A549 (cell line): ENCODE results near the gene DNAH8.

Experiments
- CBX2 ChIP-seq: fragments of 200-600 bp; sonication (generic); IDR thresholded peaks from 2 replicates; pipeline ENCODE4 v1.6.1; 2016; ENCODE audit warnings: low read depth, mild to moderate bottlenecking, borderline replicate concordance
- CHD4 ChIP-seq: fragments of 200-600 bp; sonication (generic); IDR thresholded peaks from 2 replicates; pipeline ENCODE4 v1.6.1; 2016; ENCODE audit warnings: antibody characterized with exemption, mild to moderate bottlenecking, borderline replicate concordance
- CTCF ChIP-seq: fragments of >200 bp; sonication (Bioruptor Twin); formaldehyde crosslinking; IDR thresholded peaks from 3 replicates; pipeline ENCODE4 v1.5.1; 2016
- EP300 ChIP-seq, 2 experiments: fragments of >200 bp; sonication (Bioruptor Twin); formaldehyde crosslinking; IDR thresholded peaks; 2 replicates in 1 of 2; 3 replicates in 1 of 2; pipeline ENCODE4 v1.6.1; 2016 to 2017
- ESRRA ChIP-seq: fragments of 150-350 bp; IDR thresholded peaks from 2 replicates; pipeline ENCODE4 v1.6.1; 2014; ENCODE audit warnings: mild to moderate bottlenecking, low read length, borderline replicate concordance
- FOXS1 ChIP-seq: fragments of 250-450 bp; sonication (Bioruptor Pico); IDR thresholded peaks from 2 replicates; pipeline ENCODE4 v1.5.0; 2020; ENCODE audit warnings: mild to moderate bottlenecking, moderate library complexity
- KDM1A ChIP-seq: fragments of 200-600 bp; sonication (generic); IDR thresholded peaks from 2 replicates; pipeline ENCODE4 v1.6.1; 2016; ENCODE audit warnings: low read depth, mild to moderate bottlenecking
- MAZ ChIP-seq: fragments of 150-350 bp; IDR thresholded peaks from 2 replicates; pipeline ENCODE4 v1.6.1; 2014; ENCODE audit warnings: antibody characterized with exemption, low read depth, low read length, borderline replicate concordance
- POLR2A ChIP-seq: IDR thresholded peaks from 2 replicates; pipeline ENCODE4 v1.6.1; 2012; ENCODE audit warnings: mild to moderate bottlenecking, low read length
- POLR2AphosphoS2 ChIP-seq: conservative IDR thresholded peaks from 2 replicates; pipeline ENCODE4 v1.6.1; 2012; ENCODE audit warnings: low read length, improper control_type of control experiment, inconsistent platforms
- RAD21 ChIP-seq, 2 experiments: fragments of >200 bp in 1 of 2; sonication (Bioruptor Twin) in 1 of 2; formaldehyde crosslinking in 1 of 2; IDR thresholded peaks in 1 of 2; conservative IDR thresholded peaks in 1 of 2; 2 replicates in 1 of 2; 3 replicates in 1 of 2; pipeline ENCODE4 v1.6.1; 2012 to 2018; ENCODE audit warnings: inconsistent platforms in 1 of 2
- RNF2 ChIP-seq: fragments of 200-600 bp; sonication (generic); IDR thresholded peaks from 2 replicates; pipeline ENCODE4 v1.6.1; 2016; ENCODE audit warnings: low read depth, mild to moderate bottlenecking, antibody characterized with exemption, moderate library complexity, borderline replicate concordance
- TF ChIP-seq, protein P1 (sequence below): fragments of 150-350 bp; IDR thresholded peaks from 2 replicates; pipeline ENCODE4 v1.6.1; 2014; ENCODE audit warnings: low read depth, mild to moderate bottlenecking, low read length
- TF ChIP-seq, protein P2 (sequence below): fragments of 200-600 bp; sonication (generic); IDR thresholded peaks from 2 replicates; pipeline ENCODE4 v1.6.1; 2016; ENCODE audit warnings: antibody characterized with exemption, mild to moderate bottlenecking, moderate library complexity

GRCh38 chr6:38736951-38737350 lies 21.8 kb downstream of the DNAH8 start:
- TF ChIP-seq RNF2 = no peak
- TF ChIP-seq, protein P1, sequence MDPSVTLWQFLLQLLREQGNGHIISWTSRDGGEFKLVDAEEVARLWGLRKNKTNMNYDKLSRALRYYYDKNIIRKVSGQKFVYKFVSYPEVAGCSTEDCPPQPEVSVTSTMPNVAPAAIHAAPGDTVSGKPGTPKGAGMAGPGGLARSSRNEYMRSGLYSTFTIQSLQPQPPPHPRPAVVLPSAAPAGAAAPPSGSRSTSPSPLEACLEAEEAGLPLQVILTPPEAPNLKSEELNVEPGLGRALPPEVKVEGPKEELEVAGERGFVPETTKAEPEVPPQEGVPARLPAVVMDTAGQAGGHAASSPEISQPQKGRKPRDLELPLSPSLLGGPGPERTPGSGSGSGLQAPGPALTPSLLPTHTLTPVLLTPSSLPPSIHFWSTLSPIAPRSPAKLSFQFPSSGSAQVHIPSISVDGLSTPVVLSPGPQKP = no peak
- TF ChIP-seq POLR2AphosphoS2 = no peak
- no peak for TF ChIP-seq CHD4
- TF ChIP-seq KDM1A = no peak
- no peak for TF ChIP-seq EP300 (IDR thresholded peaks at IDR 0.05)
- no peak for TF ChIP-seq RAD21 (conservative IDR thresholded peaks at IDR 0.05 in 1 of 2, IDR thresholded peaks at IDR 0.05 in 1 of 2)
- no peak for TF ChIP-seq CTCF
- no peak for TF ChIP-seq MAZ
- TF ChIP-seq ESRRA = no peak
- TF ChIP-seq, protein P2, sequence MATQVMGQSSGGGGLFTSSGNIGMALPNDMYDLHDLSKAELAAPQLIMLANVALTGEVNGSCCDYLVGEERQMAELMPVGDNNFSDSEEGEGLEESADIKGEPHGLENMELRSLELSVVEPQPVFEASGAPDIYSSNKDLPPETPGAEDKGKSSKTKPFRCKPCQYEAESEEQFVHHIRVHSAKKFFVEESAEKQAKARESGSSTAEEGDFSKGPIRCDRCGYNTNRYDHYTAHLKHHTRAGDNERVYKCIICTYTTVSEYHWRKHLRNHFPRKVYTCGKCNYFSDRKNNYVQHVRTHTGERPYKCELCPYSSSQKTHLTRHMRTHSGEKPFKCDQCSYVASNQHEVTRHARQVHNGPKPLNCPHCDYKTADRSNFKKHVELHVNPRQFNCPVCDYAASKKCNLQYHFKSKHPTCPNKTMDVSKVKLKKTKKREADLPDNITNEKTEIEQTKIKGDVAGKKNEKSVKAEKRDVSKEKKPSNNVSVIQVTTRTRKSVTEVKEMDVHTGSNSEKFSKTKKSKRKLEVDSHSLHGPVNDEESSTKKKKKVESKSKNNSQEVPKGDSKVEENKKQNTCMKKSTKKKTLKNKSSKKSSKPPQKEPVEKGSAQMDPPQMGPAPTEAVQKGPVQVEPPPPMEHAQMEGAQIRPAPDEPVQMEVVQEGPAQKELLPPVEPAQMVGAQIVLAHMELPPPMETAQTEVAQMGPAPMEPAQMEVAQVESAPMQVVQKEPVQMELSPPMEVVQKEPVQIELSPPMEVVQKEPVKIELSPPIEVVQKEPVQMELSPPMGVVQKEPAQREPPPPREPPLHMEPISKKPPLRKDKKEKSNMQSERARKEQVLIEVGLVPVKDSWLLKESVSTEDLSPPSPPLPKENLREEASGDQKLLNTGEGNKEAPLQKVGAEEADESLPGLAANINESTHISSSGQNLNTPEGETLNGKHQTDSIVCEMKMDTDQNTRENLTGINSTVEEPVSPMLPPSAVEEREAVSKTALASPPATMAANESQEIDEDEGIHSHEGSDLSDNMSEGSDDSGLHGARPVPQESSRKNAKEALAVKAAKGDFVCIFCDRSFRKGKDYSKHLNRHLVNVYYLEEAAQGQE = no peak
- TF ChIP-seq POLR2A = no peak
- no peak for TF ChIP-seq FOXS1 (CRISPR knock-in tag)
- no peak for TF ChIP-seq CBX2
